Measurements from ENCODE around the gene CRBN. TPM values are rescaled to one million over a fixed set of nuclear protein-coding genes. Genes with fewer than 3 reads are reported as not detected.

Gene CRBN
- total and polyA plus RNA-seq, 11 donors = 18.7 to 64.7 (median 51.7) TPM

DNA sequence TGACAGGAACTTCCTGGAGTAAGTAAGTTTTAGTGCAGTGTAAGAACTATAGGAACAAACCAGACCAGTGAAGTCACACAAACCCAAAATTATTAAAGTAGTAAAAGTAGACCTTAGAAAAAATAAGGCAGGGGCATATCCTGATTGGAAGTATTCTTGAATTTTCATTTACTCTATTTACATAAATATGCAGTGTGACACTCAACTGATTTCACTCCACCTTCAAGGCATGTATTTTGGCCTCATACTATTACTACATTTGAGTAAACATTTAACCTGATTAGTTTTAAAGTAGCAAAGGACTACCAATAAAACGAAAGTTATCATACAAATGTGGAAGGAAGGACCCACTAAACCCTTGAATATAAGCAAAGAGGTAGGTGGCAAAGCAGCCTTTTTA is 29.9 kb downstream of the CRBN start:
- peaks cover 3 to 100% (median 99%) of the 10 kb centered on the region in 9 donors for H3K36me3 ChIP-seq
- no peak overlapping the region for H3K4me3 ChIP-seq
- no peaks in the 10 kb centered on the region for H3K9me3 ChIP-seq
- ATAC-seq = no peak
- H3K27ac ChIP-seq = peak overlapping the region in 1 of 12 donors; percentile 23
- H3K4me1 ChIP-seq = peaks cover 0 to 7% (median 2%) of the 10 kb centered on the region in 12 donors
- intact Hi-C loops (cut with DNase I) = no loop called here
- WGBS, 4 donors = 83 to 95% (median 86%) methylated on average over 1 of the region's 1 CpG
- DNase-seq = no peak
- TF ChIP-seq, protein P1, sequence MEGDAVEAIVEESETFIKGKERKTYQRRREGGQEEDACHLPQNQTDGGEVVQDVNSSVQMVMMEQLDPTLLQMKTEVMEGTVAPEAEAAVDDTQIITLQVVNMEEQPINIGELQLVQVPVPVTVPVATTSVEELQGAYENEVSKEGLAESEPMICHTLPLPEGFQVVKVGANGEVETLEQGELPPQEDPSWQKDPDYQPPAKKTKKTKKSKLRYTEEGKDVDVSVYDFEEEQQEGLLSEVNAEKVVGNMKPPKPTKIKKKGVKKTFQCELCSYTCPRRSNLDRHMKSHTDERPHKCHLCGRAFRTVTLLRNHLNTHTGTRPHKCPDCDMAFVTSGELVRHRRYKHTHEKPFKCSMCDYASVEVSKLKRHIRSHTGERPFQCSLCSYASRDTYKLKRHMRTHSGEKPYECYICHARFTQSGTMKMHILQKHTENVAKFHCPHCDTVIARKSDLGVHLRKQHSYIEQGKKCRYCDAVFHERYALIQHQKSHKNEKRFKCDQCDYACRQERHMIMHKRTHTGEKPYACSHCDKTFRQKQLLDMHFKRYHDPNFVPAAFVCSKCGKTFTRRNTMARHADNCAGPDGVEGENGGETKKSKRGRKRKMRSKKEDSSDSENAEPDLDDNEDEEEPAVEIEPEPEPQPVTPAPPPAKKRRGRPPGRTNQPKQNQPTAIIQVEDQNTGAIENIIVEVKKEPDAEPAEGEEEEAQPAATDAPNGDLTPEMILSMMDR (IDR thresholded peaks at IDR 0.05) = no peak
- TF ChIP-seq POLR2A (IDR thresholded peaks at IDR 0.05) = no peak
- no peaks in the 10 kb centered on the region for H3K27me3 ChIP-seq

DNA sequence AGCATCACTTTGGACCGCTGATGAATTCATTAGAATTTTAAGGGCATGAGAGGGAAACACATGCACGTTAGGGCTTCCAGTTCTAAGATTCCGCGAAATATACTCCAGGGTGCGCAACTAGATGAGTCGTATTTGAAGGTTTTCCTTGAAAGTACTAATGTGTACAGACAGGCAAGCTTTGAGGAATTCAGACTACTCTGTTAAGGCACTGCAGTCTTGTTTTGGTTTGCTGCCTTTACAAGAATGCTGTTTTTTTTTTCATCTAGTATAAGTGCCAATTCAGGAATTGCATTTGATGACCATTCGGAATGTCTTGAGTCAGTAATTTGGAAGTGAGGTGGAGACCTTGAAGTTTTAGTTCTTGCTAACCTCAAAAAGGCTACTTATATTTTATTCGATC is 33.7 kb downstream of the CRBN start:
- no peaks in the 10 kb centered on the region for H3K27me3 ChIP-seq
- intact Hi-C loops (cut with DNase I) = no loop called here
- H3K27ac ChIP-seq = no peak overlapping the region
- WGBS, 4 donors = 81 to 93% (median 86%) methylated on average over 8 of the region's 8 CpGs
- no peak overlapping the region for H3K4me3 ChIP-seq
- peaks cover 0 to 4% (median 0%) of the 10 kb centered on the region in 12 donors for H3K4me1 ChIP-seq
- peaks cover 0 to 100% (median 99%) of the 10 kb centered on the region in 9 donors for H3K36me3 ChIP-seq
- no peaks in the 10 kb centered on the region for H3K9me3 ChIP-seq
- ATAC-seq (no peak), DNase-seq (no peak)
- no peak for TF ChIP-seq POLR2A (IDR thresholded peaks at IDR 0.05)
- TF ChIP-seq, protein P1 (IDR thresholded peaks at IDR 0.05) = no peak

DNA sequence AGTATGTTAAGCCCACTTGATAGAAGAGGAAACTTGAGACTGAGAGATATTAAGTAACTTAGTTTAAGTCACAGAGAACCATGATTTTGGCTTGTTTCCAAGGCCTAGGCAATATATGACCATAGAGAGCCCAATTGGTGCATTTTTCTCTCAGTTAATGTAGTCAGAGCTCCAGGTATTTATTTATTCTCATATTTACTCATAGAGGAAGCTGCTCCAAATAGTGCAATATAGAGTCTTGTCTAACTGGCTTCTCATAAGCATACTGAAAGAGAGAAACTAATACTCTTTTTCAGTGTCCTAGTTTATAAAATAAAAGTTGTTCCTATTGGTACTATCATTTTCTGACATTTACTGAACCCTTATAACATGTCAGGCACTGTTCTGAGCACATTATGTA is 37.6 kb downstream of the CRBN start:
- Histone ChIP-seq H3K4me3 (no peak overlapping the region), H3K4me1 (no peaks in the 10 kb centered on the region), H3K36me3 (peaks cover 0 to 100% (median 89%) of the 10 kb centered on the region in 9 donors), H3K27ac (no peak overlapping the region), H3K27me3 (no peaks in the 10 kb centered on the region), H3K9me3 (no peaks in the 10 kb centered on the region)
- ATAC-seq (no peak), DNase-seq (no peak)
- intact Hi-C loops (cut with DNase I) = no loop called here
- no peak for TF ChIP-seq POLR2A (IDR thresholded peaks at IDR 0.05)
- TF ChIP-seq, protein P1 (IDR thresholded peaks at IDR 0.05) = no peak

DNA sequence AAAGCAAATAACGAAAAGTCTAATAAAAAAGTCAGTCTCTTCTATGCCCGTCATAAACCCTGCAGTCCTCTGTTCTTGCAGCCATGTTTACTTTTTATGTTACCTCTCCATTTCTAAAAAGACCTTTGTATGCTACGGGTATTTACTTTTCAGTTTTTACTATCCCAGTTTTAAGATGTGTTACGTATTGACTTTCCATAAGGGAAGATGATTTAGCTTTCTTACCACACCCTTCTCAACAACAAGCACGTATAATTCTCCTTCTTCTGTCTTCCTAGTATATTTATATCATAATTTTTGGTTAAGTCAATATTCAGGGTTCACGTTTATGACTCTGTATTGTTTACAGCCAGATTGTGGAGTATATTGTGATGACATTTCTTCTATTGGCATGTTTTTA is 42.0 kb downstream of the CRBN start:
- Histone ChIP-seq H3K27me3 (no peaks in the 10 kb centered on the region), H3K4me3 (no peak overlapping the region), H3K9me3 (no peaks in the 10 kb centered on the region), H3K36me3 (peaks cover 0 to 79% (median 57%) of the 10 kb centered on the region in 9 donors), H3K4me1 (peaks cover 0 to 5% (median 0%) of the 10 kb centered on the region in 12 donors), H3K27ac (no peak overlapping the region)
- TF ChIP-seq POLR2A (IDR thresholded peaks at IDR 0.05) = no peak
- TF ChIP-seq, protein P1 (IDR thresholded peaks at IDR 0.05) = no peak
- WGBS, 4 donors = 92 to 94% (median 92%) methylated on average over 6 of the region's 6 CpGs
- no peak for ATAC-seq
- no peak for DNase-seq
- intact Hi-C loops (cut with DNase I) = no loop called here
